ENCODE results near the gene NUCKS1. TPM values are rescaled to one million over a fixed set of nuclear protein-coding genes. Genes with fewer than 3 reads are reported as not detected.

Gene NUCKS1
- total RNA-seq, 2 donors from 2014 or later: 117 to 123 TPM

DNA sequence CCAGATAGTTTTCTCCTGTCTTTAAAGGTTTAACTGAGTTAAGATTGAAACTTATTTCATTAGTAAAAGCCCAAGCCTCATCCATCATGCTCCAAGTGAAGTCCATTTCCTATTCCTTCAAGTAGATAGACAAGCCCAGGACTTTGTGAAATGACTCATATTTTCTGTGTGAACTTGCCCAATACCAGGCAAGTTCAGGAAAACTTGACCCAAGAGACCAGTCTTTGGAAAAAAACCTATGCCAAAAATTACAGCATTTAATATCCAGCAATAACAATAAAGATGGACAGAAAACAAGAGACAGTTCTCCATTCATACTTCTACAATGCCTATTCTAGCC lies 25.7 kb upstream of the NUCKS1 start:
- DNase-seq: no peak
- Histone ChIP-seq H3K9ac (ENCODE audit: low read depth in 2 of 2, low read length in 2 of 2) (no peak overlapping the region), H3K4me1 (no peaks in the 10 kb centered on the region), H3K9me3 (no peaks in the 10 kb centered on the region), H3K27me3 (no peaks in the 10 kb centered on the region), H3K36me3 (no peaks in the 10 kb centered on the region), H3K27ac (peak overlapping the region; percentile 30), H3K4me3 (peak overlapping the region; percentile 66)
- TF ChIP-seq, protein P1, sequence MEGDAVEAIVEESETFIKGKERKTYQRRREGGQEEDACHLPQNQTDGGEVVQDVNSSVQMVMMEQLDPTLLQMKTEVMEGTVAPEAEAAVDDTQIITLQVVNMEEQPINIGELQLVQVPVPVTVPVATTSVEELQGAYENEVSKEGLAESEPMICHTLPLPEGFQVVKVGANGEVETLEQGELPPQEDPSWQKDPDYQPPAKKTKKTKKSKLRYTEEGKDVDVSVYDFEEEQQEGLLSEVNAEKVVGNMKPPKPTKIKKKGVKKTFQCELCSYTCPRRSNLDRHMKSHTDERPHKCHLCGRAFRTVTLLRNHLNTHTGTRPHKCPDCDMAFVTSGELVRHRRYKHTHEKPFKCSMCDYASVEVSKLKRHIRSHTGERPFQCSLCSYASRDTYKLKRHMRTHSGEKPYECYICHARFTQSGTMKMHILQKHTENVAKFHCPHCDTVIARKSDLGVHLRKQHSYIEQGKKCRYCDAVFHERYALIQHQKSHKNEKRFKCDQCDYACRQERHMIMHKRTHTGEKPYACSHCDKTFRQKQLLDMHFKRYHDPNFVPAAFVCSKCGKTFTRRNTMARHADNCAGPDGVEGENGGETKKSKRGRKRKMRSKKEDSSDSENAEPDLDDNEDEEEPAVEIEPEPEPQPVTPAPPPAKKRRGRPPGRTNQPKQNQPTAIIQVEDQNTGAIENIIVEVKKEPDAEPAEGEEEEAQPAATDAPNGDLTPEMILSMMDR (IDR thresholded peaks at IDR 0.05): no peak
- intact Hi-C loops (cut with DNase I): no loop called here

GRCh38 chr1:205775015-205775716 lies 25.2 kb upstream of the NUCKS1 start, which contains the start of gene RAB29:
Gene RAB29, minus strand, starts transcription at chr1:205775482. Its CDS starts 526 bp downstream, at chr1:205774956.
- H3K36me3 ChIP-seq: no peaks in the 10 kb centered on the region
- intact Hi-C loops (cut with DNase I): no loop called here
- no peaks in the 10 kb centered on the region for H3K4me1 ChIP-seq
- H3K27ac ChIP-seq: peak within 1 kb of the TSS; percentile 30
- TF ChIP-seq, protein P1 (IDR thresholded peaks at IDR 0.05): no peak
- no peaks in the 10 kb centered on the region for H3K9me3 ChIP-seq
- peak within 1 kb of the TSS; percentile 56 to 80 for H3K9ac ChIP-seq (ENCODE audit: low read depth in 2 of 2, low read length in 2 of 2)
- peak; percentile 84 for DNase-seq
- H3K27me3 ChIP-seq: no peaks in the 10 kb centered on the region
- H3K4me3 ChIP-seq: peak within 1 kb of the TSS; percentile 66

GRCh38 chr1:205774198-205775014 lies 24.4 kb upstream of the NUCKS1 start:
- intact Hi-C loops (cut with DNase I): no loop called here
- DNase-seq: peak; percentile 23

GRCh38 chr1:205772607-205773032 lies 22.6 kb upstream of the NUCKS1 start:
- H3K9ac ChIP-seq (ENCODE audit: low read depth in 2 of 2, low read length in 2 of 2): no peak overlapping the region
- H3K27me3 ChIP-seq: no peaks in the 10 kb centered on the region
- intact Hi-C loops (cut with DNase I): no loop called here
- H3K4me1 ChIP-seq: no peaks in the 10 kb centered on the region
- TF ChIP-seq, protein P1 (IDR thresholded peaks at IDR 0.05): no peak
- DNase-seq: no peak
- no peak overlapping the region for H3K4me3 ChIP-seq
- H3K27ac ChIP-seq: no peak overlapping the region
- H3K36me3 ChIP-seq: no peaks in the 10 kb centered on the region
- no peaks in the 10 kb centered on the region for H3K9me3 ChIP-seq

More at GRCh38 chr1:205774198-205775014, 24.4 kb upstream of the NUCKS1 start:
- no peaks in the 10 kb centered on the region for H3K36me3 ChIP-seq
- peak overlapping the region; percentile 30 for H3K27ac ChIP-seq
- H3K9ac ChIP-seq (ENCODE audit: low read depth in 2 of 2, low read length in 2 of 2): peak overlapping the region; percentile 56 to 80
- peak overlapping the region; percentile 66 for H3K4me3 ChIP-seq
- H3K27me3 ChIP-seq: no peaks in the 10 kb centered on the region
- H3K4me1 ChIP-seq: no peaks in the 10 kb centered on the region
- no peaks in the 10 kb centered on the region for H3K9me3 ChIP-seq
- TF ChIP-seq, protein P1 (IDR thresholded peaks at IDR 0.05): no peak

- Histone ChIP-seq H3K9me3 (no peaks in the 10 kb centered on the region), H3K36me3 (no peaks in the 10 kb centered on the region), H3K4me1 (no peaks in the 10 kb centered on the region), H3K27ac (no peak overlapping the region), H3K4me3 (no peak overlapping the region), H3K9ac (ENCODE audit: low read depth in 2 of 2, low read length in 2 of 2) (no peak overlapping the region), H3K27me3 (no peaks in the 10 kb centered on the region)
- intact Hi-C loops (cut with DNase I): no loop called here
- TF ChIP-seq, protein P1 (IDR thresholded peaks at IDR 0.05): no peak
- no peak for DNase-seq
Measured at GRCh38 chr1:205770618-205771017, 20.6 kb upstream of the NUCKS1 start.
